ENCODE data around the gene BLMH. TPM values are rescaled to one million over a fixed set of nuclear protein-coding genes. Genes with fewer than 3 reads are reported as not detected.
"Not testable (repeated sequence)": the region's sequence is repeated elsewhere in the genome, so short reads cannot be mapped to it uniquely, and the experiment has no call there.

Gene BLMH
- total and polyA plus RNA-seq, 2 experiments from 2014 or later: 39.7 to 47.3 TPM

GRCh38 chr17:30203471-30203981 is 88.2 kb downstream of the BLMH start:
- no peaks in the 10 kb centered on the region for H3K36me3 ChIP-seq
- no peak overlapping the region for H3K4me3 ChIP-seq
- H3K4me1 ChIP-seq (ENCODE audit: low read depth): no peaks in the 10 kb centered on the region
- no peaks in the 10 kb centered on the region for H3K27me3 ChIP-seq
- TF ChIP-seq, protein P1, sequence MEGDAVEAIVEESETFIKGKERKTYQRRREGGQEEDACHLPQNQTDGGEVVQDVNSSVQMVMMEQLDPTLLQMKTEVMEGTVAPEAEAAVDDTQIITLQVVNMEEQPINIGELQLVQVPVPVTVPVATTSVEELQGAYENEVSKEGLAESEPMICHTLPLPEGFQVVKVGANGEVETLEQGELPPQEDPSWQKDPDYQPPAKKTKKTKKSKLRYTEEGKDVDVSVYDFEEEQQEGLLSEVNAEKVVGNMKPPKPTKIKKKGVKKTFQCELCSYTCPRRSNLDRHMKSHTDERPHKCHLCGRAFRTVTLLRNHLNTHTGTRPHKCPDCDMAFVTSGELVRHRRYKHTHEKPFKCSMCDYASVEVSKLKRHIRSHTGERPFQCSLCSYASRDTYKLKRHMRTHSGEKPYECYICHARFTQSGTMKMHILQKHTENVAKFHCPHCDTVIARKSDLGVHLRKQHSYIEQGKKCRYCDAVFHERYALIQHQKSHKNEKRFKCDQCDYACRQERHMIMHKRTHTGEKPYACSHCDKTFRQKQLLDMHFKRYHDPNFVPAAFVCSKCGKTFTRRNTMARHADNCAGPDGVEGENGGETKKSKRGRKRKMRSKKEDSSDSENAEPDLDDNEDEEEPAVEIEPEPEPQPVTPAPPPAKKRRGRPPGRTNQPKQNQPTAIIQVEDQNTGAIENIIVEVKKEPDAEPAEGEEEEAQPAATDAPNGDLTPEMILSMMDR (IDR thresholded peaks at IDR 0.05; ENCODE audit: low read depth, low read length): no peak
- no peak for DNase-seq (ENCODE audit: low read depth in 1 of 2, low spot score in 1 of 2)
- H3K27ac ChIP-seq: no peak overlapping the region
- no peaks in the 10 kb centered on the region for H3K9me3 ChIP-seq (ENCODE audit: low read depth)

- H3K27me3 ChIP-seq; H3K4me1 ChIP-seq (ENCODE audit: low read depth); DNase-seq (ENCODE audit: low read depth in 1 of 2, low spot score in 1 of 2); H3K4me3 ChIP-seq; H3K36me3 ChIP-seq; H3K9me3 ChIP-seq (ENCODE audit: low read depth); H3K27ac ChIP-seq: not testable (repeated sequence)
Observed at GRCh38 chr17:30200656-30201055, 91.1 kb downstream of the BLMH start.

DNA sequence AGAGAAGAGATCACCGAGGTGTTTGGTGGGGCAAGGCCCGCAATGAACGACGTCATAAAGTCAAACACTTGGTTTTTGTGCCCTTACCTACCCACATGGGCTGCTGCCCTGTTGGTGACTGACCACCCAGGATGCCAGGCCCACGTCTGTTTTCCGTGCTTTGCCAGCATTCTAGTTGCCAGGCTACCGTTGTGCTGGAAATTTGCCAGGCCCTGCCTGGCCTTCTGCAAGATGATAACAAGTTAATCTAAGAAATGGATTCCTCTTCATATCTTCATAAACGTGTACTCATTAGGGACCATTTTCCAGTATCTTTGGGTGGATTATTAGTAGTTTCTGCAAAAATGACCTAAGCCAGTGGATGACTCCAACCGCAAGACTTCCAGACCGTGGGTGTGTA is 91.6 kb downstream of the BLMH start:
- Histone ChIP-seq H3K27ac (no peak overlapping the region), H3K36me3 (no peaks in the 10 kb centered on the region), H3K4me1 (ENCODE audit: low read depth) (no peaks in the 10 kb centered on the region), H3K27me3 (no peaks in the 10 kb centered on the region), H3K4me3 (no peak overlapping the region), H3K9me3 (ENCODE audit: low read depth) (no peaks in the 10 kb centered on the region)
- TF ChIP-seq, protein P1 (IDR thresholded peaks at IDR 0.05; ENCODE audit: low read depth, low read length): no peak
- DNase-seq (ENCODE audit: low read depth in 1 of 2, low spot score in 1 of 2): no peak

DNA sequence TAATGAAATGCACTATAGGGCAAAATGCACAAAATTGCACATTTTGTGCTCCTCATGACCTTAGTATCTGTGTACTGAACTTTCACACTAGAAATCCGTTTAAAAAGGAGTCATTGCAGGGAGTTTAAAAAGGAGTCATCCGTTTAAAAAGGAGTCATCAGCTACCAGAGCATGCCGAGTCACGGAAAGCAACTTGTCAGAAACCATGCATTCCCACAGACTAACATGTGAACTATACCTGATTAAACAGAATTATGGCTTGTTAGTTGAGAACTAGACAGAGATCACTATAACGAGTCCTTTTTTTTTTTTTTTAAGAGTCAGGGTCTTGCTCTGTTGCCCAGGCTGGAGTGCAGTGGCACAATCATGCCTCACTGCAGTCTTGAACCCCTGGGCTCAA is 92.1 kb downstream of the BLMH start:
- Histone ChIP-seq H3K9me3 (ENCODE audit: low read depth) (no peaks in the 10 kb centered on the region), H3K4me1 (ENCODE audit: low read depth) (no peaks in the 10 kb centered on the region), H3K4me3 (no peak overlapping the region), H3K27me3 (no peaks in the 10 kb centered on the region), H3K27ac (no peak overlapping the region), H3K36me3 (no peaks in the 10 kb centered on the region)
- TF ChIP-seq, protein P1 (IDR thresholded peaks at IDR 0.05; ENCODE audit: low read depth, low read length): no peak
- no peak for DNase-seq (ENCODE audit: low read depth in 1 of 2, low spot score in 1 of 2)

Other genes starting within 250 kb of the BLMH start
- gene NSRP1, start 175.1 kb downstream of the BLMH start, total RNA-seq: 4.8 and 14.6 TPM in 2 replicates
- gene NSRP1, start 175.1 kb downstream of the BLMH start, polyA plus RNA-seq: 29.1 and 38.9 TPM in 2 replicates
- 0.36 and 0.85 TPM in 2 replicates for gene SLC6A4, start 56.2 kb downstream of the BLMH start, total RNA-seq
- gene SLC6A4, start 56.2 kb downstream of the BLMH start, polyA plus RNA-seq: 0.37 TPM in 1 of 2 replicates, not detected in the other
- gene TMIGD1, start 42.1 kb upstream of the BLMH start, total RNA-seq: not detected in 2 replicates
- gene TMIGD1, start 42.1 kb upstream of the BLMH start, polyA plus RNA-seq: not detected in 2 replicates
- 47.4 and 47.6 TPM in 2 replicates for gene CPD, start 87.0 kb upstream of the BLMH start, total RNA-seq
- gene CPD, start 87.0 kb upstream of the BLMH start, polyA plus RNA-seq: 19.5 and 30.5 TPM in 2 replicates
- gene GOSR1, start 185.5 kb upstream of the BLMH start, total RNA-seq: 21.6 and 24.6 TPM in 2 replicates
- 30.0 and 40.1 TPM in 2 replicates for gene GOSR1, start 185.5 kb upstream of the BLMH start, polyA plus RNA-seq